ENCODE measurements around the gene THUMPD2.

The THUMPD2 gene

DNA sequence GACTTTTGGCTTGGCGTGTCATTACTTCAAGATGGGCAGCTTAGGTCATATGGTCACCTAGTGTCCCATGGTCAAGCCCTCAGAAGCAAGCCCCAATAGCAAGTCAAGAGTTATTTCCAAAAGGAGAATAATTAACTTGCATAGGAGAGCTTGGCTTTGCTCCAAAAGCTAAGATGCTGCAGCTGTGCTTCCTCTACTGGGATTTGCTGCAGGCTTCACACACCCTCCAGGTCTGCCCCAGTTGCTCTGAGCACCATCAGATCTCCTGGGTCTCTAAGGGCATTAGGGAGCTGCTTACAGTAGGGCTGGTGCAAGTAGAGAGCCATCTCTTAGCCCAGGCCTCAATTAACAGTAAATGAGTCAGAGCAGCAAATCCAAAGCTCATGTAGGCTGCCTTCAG, 46.6 kb downstream of the THUMPD2 start:
- TF ChIP-seq EZH2phosphoT487 (IDR thresholded peaks at IDR 0.05; ENCODE audit: borderline replicate concordance) = no peak
- TF ChIP-seq, protein P1, sequence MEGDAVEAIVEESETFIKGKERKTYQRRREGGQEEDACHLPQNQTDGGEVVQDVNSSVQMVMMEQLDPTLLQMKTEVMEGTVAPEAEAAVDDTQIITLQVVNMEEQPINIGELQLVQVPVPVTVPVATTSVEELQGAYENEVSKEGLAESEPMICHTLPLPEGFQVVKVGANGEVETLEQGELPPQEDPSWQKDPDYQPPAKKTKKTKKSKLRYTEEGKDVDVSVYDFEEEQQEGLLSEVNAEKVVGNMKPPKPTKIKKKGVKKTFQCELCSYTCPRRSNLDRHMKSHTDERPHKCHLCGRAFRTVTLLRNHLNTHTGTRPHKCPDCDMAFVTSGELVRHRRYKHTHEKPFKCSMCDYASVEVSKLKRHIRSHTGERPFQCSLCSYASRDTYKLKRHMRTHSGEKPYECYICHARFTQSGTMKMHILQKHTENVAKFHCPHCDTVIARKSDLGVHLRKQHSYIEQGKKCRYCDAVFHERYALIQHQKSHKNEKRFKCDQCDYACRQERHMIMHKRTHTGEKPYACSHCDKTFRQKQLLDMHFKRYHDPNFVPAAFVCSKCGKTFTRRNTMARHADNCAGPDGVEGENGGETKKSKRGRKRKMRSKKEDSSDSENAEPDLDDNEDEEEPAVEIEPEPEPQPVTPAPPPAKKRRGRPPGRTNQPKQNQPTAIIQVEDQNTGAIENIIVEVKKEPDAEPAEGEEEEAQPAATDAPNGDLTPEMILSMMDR (conservative IDR thresholded peaks at IDR 0.05; ENCODE audit: low read length) = no peak
- Histone ChIP-seq H3K4me3 (ENCODE audit: low read length, poor library complexity, severe bottlenecking) (no peak overlapping the region), H3K9ac (ENCODE audit: low read depth, low read length, poor library complexity, severe bottlenecking) (no peak overlapping the region), H3K27me3 (ENCODE audit: insufficient read depth, low read length, poor library complexity, severe bottlenecking) (no peaks in the 10 kb centered on the region), H2AFZ (ENCODE audit: low read length) (no peak overlapping the region), H3K4me2 (ENCODE audit: low read depth, low read length, poor library complexity, severe bottlenecking) (no peak overlapping the region), H3K4me1 (ENCODE audit: insufficient read depth, low read length, poor library complexity, severe bottlenecking) (peaks cover 7% of the 10 kb centered on the region), H3K79me2 (ENCODE audit: insufficient read depth, low read length) (peaks cover 5% of the 10 kb centered on the region; the same call in 1 of the 2 replicates), H3K9me2 (replicated peaks; ENCODE audit: low read depth, low read length) (no peaks in the 10 kb centered on the region), H3K36me3 (ENCODE audit: insufficient read depth, low read length) (peaks cover 37% of the 10 kb centered on the region), H3F3A (ENCODE audit: low read depth) (no peaks in the 10 kb centered on the region), H4K20me1 (ENCODE audit: insufficient read depth, low read length, poor library complexity, severe bottlenecking) (no peaks in the 10 kb centered on the region), H3K9me3 (ENCODE audit: insufficient read depth, low read depth, low read length) (no peaks in the 10 kb centered on the region)

DNA sequence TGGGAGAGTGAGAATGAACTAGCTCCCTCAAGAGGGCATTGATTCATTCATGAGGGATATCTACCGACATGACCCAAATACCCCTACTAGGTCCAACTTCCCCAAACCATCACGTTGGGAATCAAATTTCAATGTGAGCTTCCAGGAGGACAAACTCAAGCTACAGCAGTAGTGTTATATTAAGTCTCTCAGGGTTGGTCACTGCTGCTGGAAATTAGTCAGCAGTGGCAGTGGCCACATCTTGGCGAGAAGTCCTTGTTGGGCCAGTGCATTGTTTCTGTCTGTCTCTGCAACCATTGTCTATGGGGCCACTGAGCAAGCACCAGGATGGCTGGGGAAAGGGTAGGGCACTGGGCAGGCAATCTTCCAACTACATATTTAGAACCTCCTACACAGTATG, 47.5 kb downstream of the THUMPD2 start:
- no peaks in the 10 kb centered on the region for H3F3A ChIP-seq (ENCODE audit: low read depth)
- H3K9me3 ChIP-seq (ENCODE audit: insufficient read depth, low read depth, low read length) = no peaks in the 10 kb centered on the region
- no peaks in the 10 kb centered on the region for H3K9me2 ChIP-seq (replicated peaks; ENCODE audit: low read depth, low read length)
- H3K79me2 ChIP-seq (ENCODE audit: insufficient read depth, low read length) = peaks cover 5% of the 10 kb centered on the region; the same call in 1 of the 2 replicates
- H3K4me3 ChIP-seq (ENCODE audit: low read length, poor library complexity, severe bottlenecking) = no peak overlapping the region
- H3K27me3 ChIP-seq (ENCODE audit: insufficient read depth, low read length, poor library complexity, severe bottlenecking) = no peaks in the 10 kb centered on the region
- peaks cover 29% of the 10 kb centered on the region for H3K36me3 ChIP-seq (ENCODE audit: insufficient read depth, low read length)
- TF ChIP-seq, protein P1 (conservative IDR thresholded peaks at IDR 0.05; ENCODE audit: low read length) = no peak
- no peak for TF ChIP-seq EZH2phosphoT487 (IDR thresholded peaks at IDR 0.05; ENCODE audit: borderline replicate concordance)
- H3K4me2 ChIP-seq (ENCODE audit: low read depth, low read length, poor library complexity, severe bottlenecking) = no peak overlapping the region
- no peak overlapping the region for H3K9ac ChIP-seq (ENCODE audit: low read depth, low read length, poor library complexity, severe bottlenecking)
- H4K20me1 ChIP-seq (ENCODE audit: insufficient read depth, low read length, poor library complexity, severe bottlenecking) = no peaks in the 10 kb centered on the region
- H3K4me1 ChIP-seq (ENCODE audit: insufficient read depth, low read length, poor library complexity, severe bottlenecking) = peaks cover 7% of the 10 kb centered on the region
- no peak overlapping the region for H2AFZ ChIP-seq (ENCODE audit: low read length)

DNA sequence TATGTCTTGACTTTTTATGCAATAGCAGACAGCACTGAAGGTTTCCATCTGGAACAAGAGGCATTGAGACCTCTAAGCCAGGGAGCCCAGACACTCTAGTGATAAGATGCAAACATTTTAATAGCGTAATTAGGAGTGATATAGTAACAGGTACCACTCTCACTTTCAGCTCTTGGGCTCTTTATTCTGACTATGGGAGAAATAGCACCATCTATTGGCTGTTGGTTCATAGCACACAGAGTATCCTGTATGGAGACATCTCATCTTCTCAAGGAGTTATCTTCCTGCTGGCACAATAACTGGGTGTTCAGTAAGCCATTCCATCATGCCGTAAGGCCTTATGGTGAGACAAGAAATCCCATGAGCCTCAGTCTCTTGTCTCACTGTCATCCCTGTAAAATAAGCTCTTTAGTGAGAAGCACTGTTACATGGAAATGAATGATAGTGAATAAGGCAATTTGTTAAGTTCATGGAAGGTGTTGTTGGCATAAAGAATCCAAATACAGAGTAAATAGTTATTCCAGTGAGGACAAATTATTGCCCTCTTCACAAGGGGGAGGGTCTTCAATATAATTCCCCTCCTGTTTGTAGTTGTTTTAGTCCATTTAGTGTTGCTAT, 48.3 kb downstream of the THUMPD2 start:
- Histone ChIP-seq H3F3A (ENCODE audit: low read depth) (no peaks in the 10 kb centered on the region), H3K4me2 (ENCODE audit: low read depth, low read length, poor library complexity, severe bottlenecking) (no peak overlapping the region), H3K9ac (ENCODE audit: low read depth, low read length, poor library complexity, severe bottlenecking) (no peak overlapping the region), H3K9me3 (ENCODE audit: insufficient read depth, low read depth, low read length) (no peaks in the 10 kb centered on the region), H3K27me3 (ENCODE audit: insufficient read depth, low read length, poor library complexity, severe bottlenecking) (no peaks in the 10 kb centered on the region), H4K20me1 (ENCODE audit: insufficient read depth, low read length, poor library complexity, severe bottlenecking) (no peaks in the 10 kb centered on the region), H3K36me3 (ENCODE audit: insufficient read depth, low read length) (peaks cover 22% of the 10 kb centered on the region), H3K4me1 (ENCODE audit: insufficient read depth, low read length, poor library complexity, severe bottlenecking) (peaks cover 7% of the 10 kb centered on the region), H3K4me3 (ENCODE audit: low read length, poor library complexity, severe bottlenecking) (no peak overlapping the region), H3K79me2 (ENCODE audit: insufficient read depth, low read length) (peaks cover 5% of the 10 kb centered on the region; the same call in 1 of the 2 replicates), H2AFZ (ENCODE audit: low read length) (no peak overlapping the region), H3K9me2 (replicated peaks; ENCODE audit: low read depth, low read length) (no peaks in the 10 kb centered on the region)
- no peak for TF ChIP-seq EZH2phosphoT487 (IDR thresholded peaks at IDR 0.05; ENCODE audit: borderline replicate concordance)
- TF ChIP-seq, protein P1 (conservative IDR thresholded peaks at IDR 0.05; ENCODE audit: low read length) = peak; percentile 86
